ENCODE measurements around the gene HERC3. TPM values are rescaled to one million over a fixed set of nuclear protein-coding genes. Genes with fewer than 3 reads are reported as not detected.
A peak's percentile ranks its signal among the peaks of the same experiment; 100 is the strongest.

HERC3 gene
- total RNA-seq, 1 donor = 15.6 TPM

GRCh38 chr4:88659055-88659889 is 67.0 kb downstream of the HERC3 start:
- Histone ChIP-seq H3K27ac (ENCODE audit: low read depth, low read length) (peak overlapping the region; percentile 99), H3K79me2 (ENCODE audit: insufficient read depth, low read length) (no peaks in the 10 kb centered on the region), H4K20me1 (ENCODE audit: insufficient read depth, low read length) (no peaks in the 10 kb centered on the region)

GRCh38 chr4:88659890-88660208 is 67.6 kb downstream of the HERC3 start:
- H3K4me2 ChIP-seq (ENCODE audit: insufficient read depth, low read length) = no peak overlapping the region
- no peaks in the 10 kb centered on the region for H4K20me1 ChIP-seq (ENCODE audit: insufficient read depth, low read length)
- H3K4me1 ChIP-seq (ENCODE audit: insufficient read depth, low read length) = peaks cover 36% of the 10 kb centered on the region
- no peak overlapping the region for H3K4me3 ChIP-seq (ENCODE audit: insufficient read depth, low read length)
- peak overlapping the region; percentile 99 for H3K27ac ChIP-seq (ENCODE audit: low read depth, low read length)
- no peaks in the 10 kb centered on the region for H3K79me2 ChIP-seq (ENCODE audit: insufficient read depth, low read length)
- H3K36me3 ChIP-seq (ENCODE audit: insufficient read depth, low read length) = no peaks in the 10 kb centered on the region
- no peaks in the 10 kb centered on the region for H3K9me3 ChIP-seq (ENCODE audit: low read depth, low read length)
- no peak for DNase-seq (ENCODE audit: insufficient read length, low spot score, missing footprints)
- TF ChIP-seq CTCF (IDR thresholded peaks at IDR 0.05; ENCODE audit: extremely low read depth, low read depth, low read length) = no peak
- H2AFZ ChIP-seq (ENCODE audit: low read length) = no peak overlapping the region
- no peaks in the 10 kb centered on the region for H3K27me3 ChIP-seq (ENCODE audit: insufficient read depth, low read length)

More at GRCh38 chr4:88659055-88659889, 67.0 kb downstream of the HERC3 start:
- Histone ChIP-seq H2AFZ (ENCODE audit: low read length) (peak overlapping the region; percentile 16), H3K4me2 (ENCODE audit: insufficient read depth, low read length) (peak overlapping the region; percentile 1), H3K4me1 (ENCODE audit: insufficient read depth, low read length) (peaks cover 36% of the 10 kb centered on the region), H3K36me3 (ENCODE audit: insufficient read depth, low read length) (no peaks in the 10 kb centered on the region), H3K27me3 (ENCODE audit: insufficient read depth, low read length) (no peaks in the 10 kb centered on the region), H3K9me3 (ENCODE audit: low read depth, low read length) (no peaks in the 10 kb centered on the region), H3K4me3 (ENCODE audit: insufficient read depth, low read length) (no peak overlapping the region)
- TF ChIP-seq CTCF (IDR thresholded peaks at IDR 0.05; ENCODE audit: extremely low read depth, low read depth, low read length) = peak; percentile 88
- peak; percentile 29 for DNase-seq (ENCODE audit: insufficient read length, low spot score, missing footprints)

GRCh38 chr4:88660446-88661294 is 68.4 kb downstream of the HERC3 start:
- Histone ChIP-seq H3K79me2 (ENCODE audit: insufficient read depth, low read length) (no peaks in the 10 kb centered on the region), H3K4me2 (ENCODE audit: insufficient read depth, low read length) (peak overlapping the region; percentile 43), H2AFZ (ENCODE audit: low read length) (no peak overlapping the region), H3K27me3 (ENCODE audit: insufficient read depth, low read length) (no peaks in the 10 kb centered on the region), H3K27ac (ENCODE audit: low read depth, low read length) (peak overlapping the region; percentile 99), H3K4me3 (ENCODE audit: insufficient read depth, low read length) (no peak overlapping the region), H3K4me1 (ENCODE audit: insufficient read depth, low read length) (peaks cover 42% of the 10 kb centered on the region), H4K20me1 (ENCODE audit: insufficient read depth, low read length) (no peaks in the 10 kb centered on the region), H3K9me3 (ENCODE audit: low read depth, low read length) (no peaks in the 10 kb centered on the region), H3K36me3 (ENCODE audit: insufficient read depth, low read length) (no peaks in the 10 kb centered on the region)
- no peak for TF ChIP-seq CTCF (IDR thresholded peaks at IDR 0.05; ENCODE audit: extremely low read depth, low read depth, low read length)
- DNase-seq (ENCODE audit: insufficient read length, low spot score, missing footprints) = no peak

- H3K36me3 ChIP-seq (ENCODE audit: insufficient read depth, low read length) = no peaks in the 10 kb centered on the region
- no peaks in the 10 kb centered on the region for H4K20me1 ChIP-seq (ENCODE audit: insufficient read depth, low read length)
- TF ChIP-seq CTCF (IDR thresholded peaks at IDR 0.05; ENCODE audit: extremely low read depth, low read depth, low read length) = no peak
- H3K27ac ChIP-seq (ENCODE audit: low read depth, low read length) = peak overlapping the region; percentile 99
- no peaks in the 10 kb centered on the region for H3K9me3 ChIP-seq (ENCODE audit: low read depth, low read length)
- H3K4me2 ChIP-seq (ENCODE audit: insufficient read depth, low read length) = peak overlapping the region; percentile 74
- no peaks in the 10 kb centered on the region for H3K79me2 ChIP-seq (ENCODE audit: insufficient read depth, low read length)
- peak overlapping the region; percentile 22 for H3K4me3 ChIP-seq (ENCODE audit: insufficient read depth, low read length)
- H3K27me3 ChIP-seq (ENCODE audit: insufficient read depth, low read length) = no peaks in the 10 kb centered on the region
- H2AFZ ChIP-seq (ENCODE audit: low read length) = peak overlapping the region; percentile 72
- H3K4me1 ChIP-seq (ENCODE audit: insufficient read depth, low read length) = peaks cover 42% of the 10 kb centered on the region
- no peak for DNase-seq (ENCODE audit: insufficient read length, low spot score, missing footprints)
These were observed 69.5 kb downstream of the HERC3 start for GRCh38 chr4:88661739-88662138.

Measured in osteoblast (primary cell).